WTC11 (cell line): Measurements from ENCODE around the gene SH3GLB2. TPM values are rescaled to one million over a fixed set of nuclear protein-coding genes. Genes with fewer than 3 reads are reported as not detected.

Experiments
- ATAC-seq: fragments of 200-7000 bp; cut with Tn5 transposase; 2 replicates; pipeline ENCODE4 v1.10.0; 2021; ENCODE audit warnings: mild to moderate bottlenecking, moderate library complexity
- CTCF ChIA-PET: fragments of 300-600 bp; sonication (Branson Sonifier 250); formaldehyde crosslinking; loops from one replicate; lab custom pipeline; 2021; ENCODE audit warnings: antibody characterized with exemption; lab: Charles Lee
- POLR2A ChIA-PET: fragments of 350-600 bp; sonication (Branson Sonifier 250); formaldehyde crosslinking; loops from one replicate; lab custom pipeline; 2021; ENCODE audit warnings: antibody characterized with exemption; lab: Charles Lee
- DNase-seq: peaks from one replicate; pipeline ENCODE4 v3.0.0; 2021; ENCODE audit warnings: low spot score
- H3K27ac Mint-ChIP-seq: 2 replicates; pipeline ENCODE4 v1.8.0; 2021; ENCODE audit warnings: mixed read lengths
- H3K27me3 Mint-ChIP-seq: 2 replicates; pipeline ENCODE4 v1.8.0; 2021; ENCODE audit warnings: low read depth, mild to moderate bottlenecking, moderate library complexity, mixed read lengths
- H3K36me3 Mint-ChIP-seq: 2 replicates; pipeline ENCODE4 v1.8.0; 2021; ENCODE audit warnings: mixed read lengths
- H3K4me1 Mint-ChIP-seq: 2 replicates; pipeline ENCODE4 v1.8.0; 2022; ENCODE audit warnings: mixed read lengths
- H3K4me3 Mint-ChIP-seq: 2 replicates; pipeline ENCODE4 v1.8.0; 2021; ENCODE audit warnings: mild to moderate bottlenecking, moderate library complexity, mixed read lengths
- H3K9me3 Mint-ChIP-seq: 2 replicates; pipeline ENCODE4 v1.8.0; 2021; ENCODE audit warnings: mixed read lengths
- CTCF ChIP-seq: fragments of 200-600 bp; IDR thresholded peaks from 2 replicates; pipeline ENCODE4 v1.8.0; 2022; ENCODE audit warnings: antibody characterized with exemption
- GTF2I ChIP-seq: fragments of 250-450 bp; sonication (Bioruptor Pico); conservative IDR thresholded peaks from 2 replicates; pipeline ENCODE4 v1.4.0; 2021; ENCODE audit warnings: mild to moderate bottlenecking
- HMGXB4 ChIP-seq: sonication (generic); formaldehyde crosslinking; IDR thresholded peaks from 2 replicates; pipeline ENCODE4 v1.8.1; 2023; ENCODE audit warnings: mild to moderate bottlenecking, moderate library complexity, missing genetic modification reagents
- KAT7 ChIP-seq: sonication (generic); formaldehyde crosslinking; IDR thresholded peaks from 2 replicates; pipeline ENCODE4 v1.8.1; 2023; ENCODE audit warnings: missing genetic modification reagents, mild to moderate bottlenecking, borderline replicate concordance
- TEAD1 ChIP-seq: sonication (generic); formaldehyde crosslinking; IDR thresholded peaks from 2 replicates; pipeline ENCODE4 v1.8.0; 2022; ENCODE audit warnings: mild to moderate bottlenecking, missing genetic modification reagents
- TEAD4 ChIP-seq: sonication (generic); formaldehyde crosslinking; IDR thresholded peaks from 2 replicates; pipeline ENCODE4 v1.8.0; 2022; ENCODE audit warnings: mild to moderate bottlenecking, missing genetic modification reagents
- ZNF281 ChIP-seq: sonication (generic); formaldehyde crosslinking; IDR thresholded peaks from 2 replicates; pipeline ENCODE4 v1.8.0; 2023; ENCODE audit warnings: mild to moderate bottlenecking, missing genetic modification reagents
- ZNF532 ChIP-seq: fragments of 250-450 bp; sonication (Bioruptor Pico); IDR thresholded peaks from 2 replicates; pipeline ENCODE4 v1.9.0; 2021; ENCODE audit warnings: mild to moderate bottlenecking, borderline replicate concordance
- total RNA-seq: library from RNA; stranded (reverse); gene quantifications from 3 replicates; pipeline ENCODE4 v1.2.3, GENCODE V29; 2021

Gene SH3GLB2
- total RNA-seq, 1 experiment from 2014 or later, result 59.7 TPM

GRCh38 chr9:129007035-129007765 lies 20.9 kb downstream of the SH3GLB2 start:
- no peaks in the 10 kb centered on the region for H3K9me3 Mint-ChIP-seq
- POLR2A ChIA-PET, result no interaction called here
- 0 out of 2 replicates have a peak, but pooled peaks cover 2% of the 10 kb centered on the region for H3K4me1 Mint-ChIP-seq
- no peak for DNase-seq
- H3K36me3 Mint-ChIP-seq, result peaks cover 33% of the 10 kb centered on the region
- TF ChIP-seq HMGXB4 (CRISPR knock-in tag) (no peak), ZNF281 (CRISPR knock-in tag) (peak; percentile 42; the same call in 1 of the 2 replicates)
- peak overlapping the region; percentile 61; the same call in 1 of the 2 replicates for H3K27ac Mint-ChIP-seq
- H3K4me3 Mint-ChIP-seq, result no peak overlapping the region
- peak; percentile 2; the same call in 1 of the 2 replicates for ATAC-seq
- CTCF ChIA-PET, result interaction anchor here (0.5 to 2.5 kb wide), 4 partner anchors 21 to 189 kb away, joined by 3 to 11 read pairs (median 4); partner anchors contain the start of genes ENDOG and SH3GLB2
- H3K27me3 Mint-ChIP-seq, result no peaks in the 10 kb centered on the region

GRCh38 chr9:129006328-129007034 lies 21.6 kb downstream of the SH3GLB2 start:
- H3K4me3 Mint-ChIP-seq, result no peak overlapping the region
- 0 out of 2 replicates have a peak, but pooled peaks cover 2% of the 10 kb centered on the region for H3K4me1 Mint-ChIP-seq
- TF ChIP-seq KAT7 (no peak), CTCF (peak; percentile 74), GTF2I (no peak), TEAD4 (CRISPR knock-in tag) (no peak), ZNF532 (CRISPR knock-in tag) (no peak), TEAD1 (CRISPR knock-in tag) (0 out of 2 replicates have a peak, but pooled peaks have one; percentile 14)
- ATAC-seq (peak; percentile 86), DNase-seq (peak; percentile 80)
- H3K27me3 Mint-ChIP-seq, result no peaks in the 10 kb centered on the region
- peaks cover 40% of the 10 kb centered on the region for H3K36me3 Mint-ChIP-seq
- ChIA-PET CTCF (interaction anchor here (0.5 to 1.8 kb wide), 7 partner anchors 13 to 188 kb away, joined by 3 to 11 read pairs (median 4); partner anchors contain the start of genes ENDOG and SH3GLB2), POLR2A (no interaction called here)
- H3K27ac Mint-ChIP-seq, result peak overlapping the region; percentile 82; the same call in 1 of the 2 replicates
- H3K9me3 Mint-ChIP-seq, result no peaks in the 10 kb centered on the region
